Activated CD4-positive, CD25-positive, alpha-beta regulatory T cell treated with anti-CD3 and anti-CD28 coated beads, Interleukin-2, amount 50 U/mL, for 24 hours (primary cell): ENCODE measurements around the gene TRIM61.
A peak's percentile ranks its signal among the peaks of the same experiment; 100 is the strongest.
"Not testable (repeated sequence)": the region's sequence is repeated elsewhere in the genome, so short reads cannot be mapped to it uniquely, and the experiment has no call there.

ENCODE experiments used
- ATAC-seq, 2 donors: fragments of 150-1000 bp; cut with Tn5 transposase; one replicate each; pipeline ENCODE4 v1.10.0; 2021; ENCODE audit warnings: mild to moderate bottlenecking in 1 of 2, moderate library complexity in 1 of 2

Gene TRIM61

DNA sequence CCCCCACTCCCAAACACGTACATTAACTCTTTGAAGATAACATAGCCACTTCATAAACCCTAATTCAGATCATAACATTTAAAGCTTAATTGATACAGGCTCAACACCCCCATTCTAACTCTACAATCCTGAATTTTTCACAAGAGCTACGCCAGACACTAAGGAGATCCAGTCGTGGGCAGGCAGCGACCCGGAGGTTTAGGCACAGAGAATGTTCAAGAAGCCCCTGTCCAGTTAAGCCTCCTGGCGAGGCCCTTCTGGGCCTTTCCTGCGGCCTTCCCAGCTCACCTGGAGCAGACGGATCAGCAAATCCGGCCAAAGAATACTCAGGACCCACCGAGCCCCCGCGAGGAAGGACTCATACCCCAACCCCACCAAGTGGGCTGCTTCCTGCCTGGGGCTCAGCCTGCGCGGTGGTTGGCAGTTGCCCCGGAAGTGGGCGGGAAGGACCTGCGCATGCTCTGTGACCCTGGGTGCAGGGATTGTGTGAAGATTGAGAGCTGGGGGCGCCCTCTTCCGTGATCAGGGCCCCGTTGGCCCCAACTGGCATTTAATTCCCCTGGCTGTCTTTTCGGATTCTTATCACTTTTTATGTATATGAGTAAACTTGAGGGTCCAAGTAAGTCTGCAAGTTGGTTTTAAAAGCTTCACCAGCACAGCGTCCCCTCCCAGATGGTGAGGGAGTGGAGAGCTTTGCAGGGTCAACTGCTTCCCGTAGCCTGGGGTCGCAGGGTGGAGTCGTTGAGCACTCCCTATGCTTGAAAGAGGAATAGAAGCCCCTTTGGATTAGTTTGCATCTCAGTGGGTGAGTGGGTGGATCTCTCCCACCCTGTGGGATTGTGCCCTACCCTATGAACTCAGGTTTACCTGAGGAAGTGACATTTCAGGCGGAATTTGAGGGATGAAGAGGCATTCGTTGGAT, at the start of gene TRIM61:
Gene TRIM61 (minus strand): TSS at position 415 of the 922 bp plus-strand sequence. CDS start 7,655 bp downstream, outside the sequence.
- peak; percentile 73 to 78 for ATAC-seq

DNA sequence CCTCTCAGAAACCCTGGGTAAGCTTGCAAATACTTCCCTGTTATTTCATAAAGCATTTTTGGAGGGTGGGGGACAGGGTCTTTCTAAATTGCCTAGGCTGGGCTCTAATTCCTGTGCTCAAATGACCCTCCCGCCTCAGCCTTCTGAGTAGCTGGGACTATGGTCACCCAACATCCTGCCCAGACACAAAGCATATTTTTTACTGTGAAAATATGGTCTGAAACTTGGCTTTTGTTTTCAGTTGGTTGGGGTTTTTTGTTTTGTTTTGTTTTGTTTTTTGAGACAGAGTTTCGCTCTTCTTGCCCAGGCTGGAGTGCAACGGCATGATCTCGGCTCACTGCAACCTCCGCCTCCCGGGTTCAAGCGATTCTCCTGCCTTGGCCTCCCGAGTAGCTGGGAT, 48.3 kb upstream of the TRIM61 start:
- not testable (repeated sequence) for ATAC-seq

- ATAC-seq, result not testable (repeated sequence)
Observed at GRCh38 chr4:165019995-165020394, 42.5 kb upstream of the TRIM61 start.

DNA sequence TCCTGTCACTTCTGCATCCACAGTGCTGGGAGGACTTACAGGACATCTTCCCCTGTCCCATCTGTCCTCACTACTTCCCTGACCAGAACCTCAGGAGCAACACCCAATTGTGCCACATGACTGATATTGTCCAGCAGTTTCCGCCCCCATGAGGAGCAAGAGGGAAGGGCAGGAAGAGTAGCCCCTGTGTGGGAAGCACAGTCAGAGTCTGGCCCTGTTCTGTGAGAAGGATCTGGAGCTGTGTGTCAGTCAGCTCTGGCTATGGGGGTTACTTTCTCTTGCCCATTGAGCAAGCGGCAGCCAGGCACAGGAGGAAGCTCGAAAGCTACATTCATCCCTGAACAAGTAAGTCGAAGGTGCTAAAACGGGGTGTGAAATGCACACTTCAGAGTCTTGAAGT, 39.5 kb upstream of the TRIM61 start:
- ATAC-seq, result no peak

GRCh38 chr4:165013691-165014090, 36.2 kb upstream of the TRIM61 start:
- ATAC-seq, result no peak

DNA sequence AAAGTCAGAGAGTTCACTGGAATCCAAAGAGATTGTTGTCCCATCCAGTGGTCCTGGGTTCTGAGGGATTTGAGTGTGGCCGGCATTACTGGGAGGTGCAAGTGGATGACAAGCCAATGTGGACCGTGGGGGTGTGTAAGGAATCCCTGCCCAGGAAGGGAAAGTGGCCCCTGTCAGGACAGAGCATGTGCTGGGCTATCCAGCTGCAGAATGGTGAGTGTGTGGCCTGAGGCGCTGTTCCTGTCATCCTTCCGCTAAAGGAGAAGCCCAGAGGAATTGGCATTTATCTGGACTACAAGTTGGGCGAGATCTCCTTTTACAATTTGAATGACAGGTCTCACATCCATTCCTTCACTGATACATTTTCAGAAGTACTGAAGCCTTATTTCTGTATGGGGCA, 33.9 kb upstream of the TRIM61 start:
- no peak for ATAC-seq

- ATAC-seq, result no peak
Observed at GRCh38 chr4:165010991-165011390, 33.5 kb upstream of the TRIM61 start.

- no peak for ATAC-seq
Observed at GRCh38 chr4:165010487-165010886, 33.0 kb upstream of the TRIM61 start.

- ATAC-seq, result no peak
Observed at GRCh38 chr4:165009493-165010227, 32.2 kb upstream of the TRIM61 start.

DNA sequence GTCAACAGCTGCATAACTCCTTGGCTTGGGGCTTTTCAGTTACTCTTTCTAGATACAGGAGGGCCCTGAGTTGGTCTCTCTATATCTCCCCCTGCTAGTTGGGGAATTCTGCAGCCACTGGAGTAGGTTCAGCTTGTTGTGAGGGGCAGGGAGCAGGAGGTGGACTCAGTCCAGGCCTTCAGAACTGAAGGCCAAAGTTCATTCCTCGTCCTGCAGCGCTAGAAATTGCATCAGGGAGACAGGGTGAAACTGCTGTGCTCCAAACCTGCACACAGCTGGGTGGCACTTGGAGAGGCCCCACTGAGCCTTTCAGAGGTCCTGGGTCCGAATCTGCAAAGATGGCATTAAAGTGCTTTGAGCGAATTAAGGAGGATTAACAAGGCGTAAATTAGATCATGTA, 29.4 kb upstream of the TRIM61 start:
- ATAC-seq, result no peak

GRCh38 chr4:165006456-165006855, 29.0 kb upstream of the TRIM61 start:
- no peak for ATAC-seq

GRCh38 chr4:165005352-165005925, 28.0 kb upstream of the TRIM61 start:
- ATAC-seq, result no peak

GRCh38 chr4:165001957-165002356, 24.5 kb upstream of the TRIM61 start:
- ATAC-seq, result not testable (repeated sequence)

GRCh38 chr4:164998526-164999080, 21.1 kb upstream of the TRIM61 start:
- ATAC-seq, result not testable (repeated sequence)

DNA sequence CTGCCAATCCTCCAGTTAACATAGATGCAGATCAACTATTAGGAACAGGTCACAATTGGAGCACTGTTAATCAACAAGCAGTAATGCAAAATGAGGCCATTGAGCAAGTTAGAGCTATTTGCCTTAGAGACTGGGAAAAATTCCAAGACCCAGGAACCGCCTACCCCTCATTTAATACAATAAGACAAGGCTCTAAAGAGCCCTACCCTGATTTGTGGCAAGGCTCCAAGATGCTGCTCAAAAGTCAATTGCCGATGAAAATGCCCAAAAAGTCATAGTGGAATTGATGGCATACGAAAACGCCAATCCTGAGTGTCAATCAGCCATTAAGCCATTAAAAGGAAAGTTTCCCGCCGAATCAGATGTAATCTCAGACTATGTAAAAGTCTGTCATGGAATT, 20.5 kb upstream of the TRIM61 start:
- ATAC-seq, result no peak

- no peak for ATAC-seq
Observed at GRCh38 chr4:164997324-164997723, 19.9 kb upstream of the TRIM61 start.

- ATAC-seq, result not testable (repeated sequence)
Observed at GRCh38 chr4:164996123-164996522, 18.7 kb upstream of the TRIM61 start.

- not testable (repeated sequence) for ATAC-seq
Observed at GRCh38 chr4:164990786-164991185, 13.3 kb upstream of the TRIM61 start.

- no peak for ATAC-seq
Observed at GRCh38 chr4:164989471-164989870, 12.0 kb upstream of the TRIM61 start.

DNA sequence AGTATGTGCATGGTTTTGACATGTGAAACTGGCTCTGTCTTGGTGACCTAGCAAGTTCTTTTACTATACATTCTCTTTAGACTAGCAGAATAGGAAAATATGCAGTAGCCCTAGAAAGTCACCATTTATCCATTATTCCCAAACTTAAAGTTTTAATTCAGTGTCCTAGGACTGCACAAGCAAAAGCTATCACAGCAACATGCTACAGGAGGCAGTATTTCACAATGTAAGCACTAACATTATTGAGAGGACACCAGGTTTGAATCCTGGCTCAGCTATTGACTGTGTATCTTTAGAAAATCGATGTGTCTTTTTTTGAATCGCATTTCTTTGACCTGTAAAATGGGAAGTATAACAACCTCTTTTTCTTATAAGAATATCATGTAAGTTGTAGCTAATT, 5.5 kb downstream of the TRIM61 start:
- ATAC-seq, result not testable (repeated sequence)

DNA sequence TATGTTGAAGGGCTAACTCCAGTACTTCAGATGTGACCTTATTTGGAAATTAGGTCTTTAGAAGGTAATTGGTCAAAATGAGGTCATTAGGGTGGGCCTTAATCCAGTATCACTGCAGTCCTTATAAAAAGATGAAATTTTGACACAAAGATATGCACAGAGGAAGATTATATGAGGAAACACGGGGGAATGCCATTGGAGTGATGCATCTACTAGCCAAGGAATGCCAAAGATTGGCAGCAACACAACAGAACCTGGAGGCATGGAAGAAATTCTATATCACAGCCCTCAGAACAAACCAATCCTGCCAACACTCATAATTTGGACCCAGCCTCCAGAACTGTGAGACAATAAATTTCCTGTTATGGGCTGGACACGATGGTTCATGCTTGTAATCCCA, 17.6 kb downstream of the TRIM61 start:
- no peak for ATAC-seq

DNA sequence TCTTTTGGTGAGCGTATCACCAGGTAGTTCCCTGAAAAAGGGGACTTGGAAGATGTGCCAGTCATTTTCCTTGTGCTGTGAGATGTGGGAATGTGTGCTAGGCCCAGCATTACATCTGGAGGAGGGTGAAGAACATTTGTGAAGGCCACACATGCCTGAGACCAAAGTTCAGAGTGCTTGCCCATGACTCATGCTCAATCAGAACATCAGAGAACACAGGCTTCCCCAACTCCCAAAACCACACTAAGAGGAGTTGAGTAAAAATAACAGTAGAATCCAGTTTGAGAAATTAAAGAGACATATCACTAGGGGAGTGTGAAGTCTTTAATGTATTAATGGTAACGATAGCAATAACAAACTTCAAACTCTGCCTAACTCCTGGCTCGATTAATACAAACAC, 18.0 kb downstream of the TRIM61 start:
- ATAC-seq, result not testable (repeated sequence)
